Measurements from ENCODE around the gene POGLUT2.

DNA sequence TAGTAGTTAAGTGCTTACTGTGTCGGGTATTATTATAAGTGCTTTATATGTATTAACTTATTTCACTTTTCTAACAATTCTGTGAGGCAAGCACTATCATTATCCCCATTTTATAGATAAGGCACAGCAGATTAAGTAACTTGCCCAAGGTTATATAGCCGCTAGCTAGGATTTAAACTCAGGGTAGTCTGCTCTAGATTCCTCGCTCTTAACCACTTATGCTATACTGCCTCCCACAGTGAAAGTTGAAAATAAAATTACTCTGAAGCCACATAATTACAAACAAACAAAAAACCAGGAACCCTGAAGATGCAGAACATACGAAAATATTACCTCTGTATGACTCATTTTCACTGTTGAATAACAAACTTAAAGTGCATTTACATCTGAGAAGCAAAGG, 29.1 kb downstream of the POGLUT2 start:
- TF ChIP-seq, protein P1, sequence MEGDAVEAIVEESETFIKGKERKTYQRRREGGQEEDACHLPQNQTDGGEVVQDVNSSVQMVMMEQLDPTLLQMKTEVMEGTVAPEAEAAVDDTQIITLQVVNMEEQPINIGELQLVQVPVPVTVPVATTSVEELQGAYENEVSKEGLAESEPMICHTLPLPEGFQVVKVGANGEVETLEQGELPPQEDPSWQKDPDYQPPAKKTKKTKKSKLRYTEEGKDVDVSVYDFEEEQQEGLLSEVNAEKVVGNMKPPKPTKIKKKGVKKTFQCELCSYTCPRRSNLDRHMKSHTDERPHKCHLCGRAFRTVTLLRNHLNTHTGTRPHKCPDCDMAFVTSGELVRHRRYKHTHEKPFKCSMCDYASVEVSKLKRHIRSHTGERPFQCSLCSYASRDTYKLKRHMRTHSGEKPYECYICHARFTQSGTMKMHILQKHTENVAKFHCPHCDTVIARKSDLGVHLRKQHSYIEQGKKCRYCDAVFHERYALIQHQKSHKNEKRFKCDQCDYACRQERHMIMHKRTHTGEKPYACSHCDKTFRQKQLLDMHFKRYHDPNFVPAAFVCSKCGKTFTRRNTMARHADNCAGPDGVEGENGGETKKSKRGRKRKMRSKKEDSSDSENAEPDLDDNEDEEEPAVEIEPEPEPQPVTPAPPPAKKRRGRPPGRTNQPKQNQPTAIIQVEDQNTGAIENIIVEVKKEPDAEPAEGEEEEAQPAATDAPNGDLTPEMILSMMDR (IDR thresholded peaks at IDR 0.05) = no peak
- TF ChIP-seq POLR2A (IDR thresholded peaks at IDR 0.05) = no peak
